HAP-1 (cell line): ENCODE results near the gene TMSB15C.
A peak's percentile ranks its signal among the peaks of the same experiment; 100 is the strongest.
"Not testable (repeated sequence)": the region's sequence is repeated elsewhere in the genome, so short reads cannot be mapped to it uniquely, and the experiment has no call there.

Source experiments
- DNase-seq, 2 experiments: peaks; one replicate each; pipeline ENCODE4 v3.0.0-alpha.2; 2016 to 2020; ENCODE audit warnings: low spot score in 2 of 2
- H3K27me3 ChIP-seq: fragments of 250-450 bp; sonication (Bioruptor Pico); 2 replicates; pipeline ENCODE4 v1.5.1; 2020; ENCODE audit warnings: low read depth, mild to moderate bottlenecking, moderate library complexity
- H3K36me3 ChIP-seq: fragments of 250-450 bp; sonication (Bioruptor Pico); replicated peaks from 2 replicates; pipeline ENCODE4 v1.5.1; 2020; ENCODE audit warnings: mild to moderate bottlenecking
- H3K4me1 ChIP-seq: fragments of 250-450 bp; sonication (Bioruptor Pico); 2 replicates; pipeline ENCODE4 v1.5.1; 2020; ENCODE audit warnings: mild to moderate bottlenecking
- H3K4me3 ChIP-seq: fragments of 250-450 bp; sonication (Bioruptor Pico); 2 replicates; pipeline ENCODE4 v1.5.1; 2020; ENCODE audit warnings: mild to moderate bottlenecking, moderate library complexity
- H3K9me3 ChIP-seq: fragments of 250-450 bp; sonication (Bioruptor Pico); 2 replicates; pipeline ENCODE4 v1.5.1; 2020; ENCODE audit warnings: mild to moderate bottlenecking, moderate library complexity
- in situ Hi-C: fragments of 300-500 bp; cut with MboI; formaldehyde crosslinking; loops from 3 replicates; pipeline ENCODE4 v1.14.3; 2020; ENCODE audit warnings: low sequenced_read_pairs, inconsistent platforms, mixed read lengths

The TMSB15C gene

GRCh38 chrX:104075778-104076445, at the start of gene TMSB15C:
Gene TMSB15C, minus strand, starts transcription at chrX:104076236.
- H3K4me3 ChIP-seq, H3K4me1 ChIP-seq, DNase-seq, H3K9me3 ChIP-seq, in situ Hi-C loops, H3K27me3 ChIP-seq, H3K36me3 ChIP-seq: not testable (repeated sequence)

GRCh38 chrX:104122829-104123228, 46.8 kb upstream of the TMSB15C start:
- Histone ChIP-seq H3K4me1 (no peaks in the 10 kb centered on the region), H3K9me3 (no peaks in the 10 kb centered on the region), H3K27me3 (no peaks in the 10 kb centered on the region), H3K4me3 (no peak overlapping the region), H3K36me3 (no peaks in the 10 kb centered on the region)
- in situ Hi-C loops: no loop called here
- no peak for DNase-seq

GRCh38 chrX:104118765-104119164, 42.7 kb upstream of the TMSB15C start:
- no peaks in the 10 kb centered on the region for H3K4me1 ChIP-seq
- no peak for DNase-seq
- in situ Hi-C loops: no loop called here
- H3K4me3 ChIP-seq: no peak overlapping the region
- H3K9me3 ChIP-seq: no peaks in the 10 kb centered on the region
- H3K36me3 ChIP-seq: no peaks in the 10 kb centered on the region
- H3K27me3 ChIP-seq: no peaks in the 10 kb centered on the region

GRCh38 chrX:104117759-104118158, 41.7 kb upstream of the TMSB15C start:
- Histone ChIP-seq H3K9me3 (no peaks in the 10 kb centered on the region), H3K4me3 (no peak overlapping the region), H3K4me1 (no peaks in the 10 kb centered on the region), H3K27me3 (no peaks in the 10 kb centered on the region), H3K36me3 (no peaks in the 10 kb centered on the region)
- DNase-seq: no peak
- in situ Hi-C loops: no loop called here

GRCh38 chrX:104113222-104113965, 37.4 kb upstream of the TMSB15C start:
- no peaks in the 10 kb centered on the region for H3K27me3 ChIP-seq
- in situ Hi-C loops: no loop called here
- peak overlapping the region; percentile 57 for H3K4me3 ChIP-seq
- H3K4me1 ChIP-seq: no peaks in the 10 kb centered on the region; the same call in 1 of the 2 replicates
- peak; percentile 85 to 88 for DNase-seq
- H3K9me3 ChIP-seq: no peaks in the 10 kb centered on the region
- H3K36me3 ChIP-seq: no peaks in the 10 kb centered on the region

- H3K4me1 ChIP-seq: no peaks in the 10 kb centered on the region; the same call in 1 of the 2 replicates
- H3K9me3 ChIP-seq: no peaks in the 10 kb centered on the region
- no peaks in the 10 kb centered on the region for H3K27me3 ChIP-seq
- peak; percentile 84 to 89 for DNase-seq
- H3K36me3 ChIP-seq: no peaks in the 10 kb centered on the region
- H3K4me3 ChIP-seq: peak within 1 kb of the TSS; percentile 57
- in situ Hi-C loops: no loop called here
Measured at GRCh38 chrX:104112326-104112951, 36.4 kb upstream of the TMSB15C start, which contains the start of gene ZCCHC18. Gene ZCCHC18, plus strand, starts transcription at chrX:104112523. Its CDS starts 1,589 bp downstream, at chrX:104114112.

GRCh38 chrX:104110491-104111240, 34.6 kb upstream of the TMSB15C start:
- H3K4me1 ChIP-seq, H3K9me3 ChIP-seq, H3K4me3 ChIP-seq, H3K27me3 ChIP-seq, DNase-seq, H3K36me3 ChIP-seq, in situ Hi-C loops: not testable (repeated sequence)

- in situ Hi-C loops: no loop called here
- H3K27me3 ChIP-seq: no peaks in the 10 kb centered on the region
- DNase-seq: no peak
- H3K36me3 ChIP-seq: no peaks in the 10 kb centered on the region
- no peak overlapping the region for H3K4me3 ChIP-seq
- no peaks in the 10 kb centered on the region; the same call in 1 of the 2 replicates for H3K4me1 ChIP-seq
- H3K9me3 ChIP-seq: no peaks in the 10 kb centered on the region
Measured at GRCh38 chrX:104108955-104109354, 32.9 kb upstream of the TMSB15C start.

GRCh38 chrX:104105330-104106262, 29.6 kb upstream of the TMSB15C start:
- Histone ChIP-seq H3K9me3 (no peaks in the 10 kb centered on the region), H3K36me3 (no peaks in the 10 kb centered on the region), H3K4me3 (no peak overlapping the region), H3K4me1 (no peaks in the 10 kb centered on the region), H3K27me3 (no peaks in the 10 kb centered on the region)
- no peak for DNase-seq
- in situ Hi-C loops: no loop called here

GRCh38 chrX:104104676-104105075, 28.6 kb upstream of the TMSB15C start:
- in situ Hi-C loops: no loop called here
- no peak for DNase-seq
- Histone ChIP-seq H3K27me3 (no peaks in the 10 kb centered on the region), H3K36me3 (no peaks in the 10 kb centered on the region), H3K4me3 (no peak overlapping the region), H3K4me1 (no peaks in the 10 kb centered on the region), H3K9me3 (no peaks in the 10 kb centered on the region)

GRCh38 chrX:104098919-104099318, 22.9 kb upstream of the TMSB15C start:
- no peaks in the 10 kb centered on the region for H3K36me3 ChIP-seq
- H3K27me3 ChIP-seq: 0 out of 2 replicates have a peak, but pooled peaks cover 3% of the 10 kb centered on the region
- no peaks in the 10 kb centered on the region for H3K4me1 ChIP-seq
- H3K4me3 ChIP-seq: no peak overlapping the region
- DNase-seq: no peak
- no peaks in the 10 kb centered on the region for H3K9me3 ChIP-seq
- in situ Hi-C loops: no loop called here

- in situ Hi-C loops: no loop called here
- DNase-seq: peak; percentile 71 to 74
- H3K4me1 ChIP-seq: no peaks in the 10 kb centered on the region
Measured at GRCh38 chrX:104098151-104098808, 22.2 kb upstream of the TMSB15C start.

More at GRCh38 chrX:104098151-104098808, 22.2 kb upstream of the TMSB15C start:
- peaks cover 6% of the 10 kb centered on the region; the same call in 1 of the 2 replicates for H3K27me3 ChIP-seq
- H3K9me3 ChIP-seq: no peaks in the 10 kb centered on the region
- no peak overlapping the region for H3K4me3 ChIP-seq
- H3K36me3 ChIP-seq: no peaks in the 10 kb centered on the region
